ENCODE data around the gene CLDN18. TPM values are rescaled to one million over a fixed set of nuclear protein-coding genes. Genes with fewer than 3 reads are reported as not detected.

Gene CLDN18
- total and polyA plus RNA-seq, 2 of the 8 experiments (the other 6 are each of a cell fraction or from before 2014, with no cell fraction given): not detected

DNA sequence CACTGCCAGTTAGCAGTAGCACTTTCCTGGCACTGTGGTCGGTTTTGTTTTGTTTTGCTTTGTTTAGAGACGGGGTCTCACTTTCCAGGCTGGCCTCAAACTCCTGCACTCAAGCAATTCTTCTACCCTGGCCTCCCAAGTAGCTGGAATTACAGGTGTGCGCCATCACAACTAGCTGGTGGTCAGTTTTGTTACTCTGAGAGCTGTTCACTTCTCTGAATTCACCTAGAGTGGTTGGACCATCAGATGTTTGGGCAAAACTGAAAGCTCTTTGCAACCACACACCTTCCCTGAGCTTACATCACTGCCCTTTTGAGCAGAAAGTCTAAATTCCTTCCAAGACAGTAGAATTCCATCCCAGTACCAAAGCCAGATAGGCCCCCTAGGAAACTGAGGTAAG, 22.6 kb downstream of the CLDN18 start:
- Histone ChIP-seq H4K8ac (ENCODE audit: extremely low read depth, insufficient read depth, low read length) (no peak overlapping the region), H3K79me2 (ENCODE audit: control insufficient read depth in 1 of 2, insufficient read depth in 2 of 2, low read length in 2 of 2) (no peaks in the 10 kb centered on the region), H2BK20ac (ENCODE audit: low read length) (no peak overlapping the region), H3K79me1 (ENCODE audit: low read depth, low read length) (no peaks in the 10 kb centered on the region), H2AK5ac (ENCODE audit: low read depth, low read length) (no peak overlapping the region), H2AFZ (ENCODE audit: low read length) (no peak overlapping the region), H2BK15ac (ENCODE audit: low read length) (no peak overlapping the region), H2BK5ac (ENCODE audit: low read depth, low read length) (no peak overlapping the region), H2BK12ac (ENCODE audit: low read depth, low read length) (no peak overlapping the region), H3K27ac (ENCODE audit: low read depth, low read length) (no peak overlapping the region), H3K23ac (ENCODE audit: insufficient read length) (no peak overlapping the region), H3K9me3 (ENCODE audit: insufficient read depth in 2 of 2, low read depth in 1 of 2, low read length in 1 of 2) (no peaks in the 10 kb centered on the region), H3K4me3 (ENCODE audit: extremely low read depth in 1 of 4, insufficient read depth in 2 of 4, low read depth in 3 of 4, low read length in 4 of 4) (no peak overlapping the region), H4K5ac (ENCODE audit: insufficient read length, low read depth, low read length) (no peak overlapping the region), H3K4me1 (replicated peaks in 1 of 4; ENCODE audit: control insufficient read depth in 3 of 4, insufficient read depth in 4 of 4, low read length in 3 of 4) (no peaks in the 10 kb centered on the region), H4K20me1 (replicated peaks in 1 of 2; ENCODE audit: control insufficient read depth in 1 of 2, insufficient read depth in 2 of 2, low read length in 2 of 2) (no peaks in the 10 kb centered on the region), H3K14ac (ENCODE audit: insufficient read length) (no peak overlapping the region), H3K9ac (replicated peaks in 1 of 4; ENCODE audit: extremely low read depth in 1 of 4, low read depth in 3 of 4, low read length in 3 of 4) (no peak overlapping the region), H3K4me2 (ENCODE audit: insufficient read depth in 1 of 2, low read depth in 2 of 2, low read length in 2 of 2) (no peak overlapping the region), H2BK120ac (replicated peaks; ENCODE audit: low read depth, low read length) (no peak overlapping the region), H4K91ac (replicated peaks; ENCODE audit: insufficient read length, low read length) (no peak overlapping the region), H3K23me2 (ENCODE audit: low read depth, low read length) (no peaks in the 10 kb centered on the region), H3K36me3 (ENCODE audit: control insufficient read depth in 2 of 4, insufficient read depth in 4 of 4, low read length in 3 of 4) (no peaks in the 10 kb centered on the region), H3K27me3 (replicated peaks in 1 of 4; ENCODE audit: control insufficient read depth in 3 of 4, extremely low read depth in 1 of 4, insufficient read depth in 3 of 4, low read length in 3 of 4) (no peaks in the 10 kb centered on the region), H3K56ac (replicated peaks; ENCODE audit: insufficient read length, low read depth, low read length) (no peak overlapping the region), H3K4ac (replicated peaks; ENCODE audit: insufficient read length, low read depth, low read length) (no peak overlapping the region), H3K18ac (ENCODE audit: extremely low read depth, low read length) (no peak overlapping the region)
- POLR2A ChIA-PET (ENCODE audit: partially characterized antibody): no interaction called here
- TF ChIP-seq, protein P1, sequence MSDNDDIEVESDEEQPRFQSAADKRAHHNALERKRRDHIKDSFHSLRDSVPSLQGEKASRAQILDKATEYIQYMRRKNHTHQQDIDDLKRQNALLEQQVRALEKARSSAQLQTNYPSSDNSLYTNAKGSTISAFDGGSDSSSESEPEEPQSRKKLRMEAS (IDR thresholded peaks at IDR 0.05): no peak
- TF ChIP-seq SAP30 (IDR thresholded peaks at IDR 0.05; ENCODE audit: insufficient read depth, insufficient replicate concordance, low read length) (no peak), GABPA (IDR thresholded peaks at IDR 0.05; ENCODE audit: borderline replicate concordance, insufficient read depth, low read length) (no peak), BACH1 (IDR thresholded peaks at IDR 0.05; ENCODE audit: low read length) (no peak)
- 73% methylated on average over 3 of the region's 3 CpGs; no CpG with 5 or more reads in 1 of the 2 experiments for WGBS, 2 experiments (ENCODE audit: extremely low coverage in 1 of 2, insufficient coverage in 1 of 2, insufficient read length in 1 of 2, insufficient replicate concordance in 2 of 2, low coverage in 1 of 2, low lambda C conversion rate in 2 of 2, missing lambda C conversion rate in 1 of 2)
- CTCF ChIA-PET (ENCODE audit: partially characterized antibody): no interaction called here
- FAIRE-seq (no peak), DNase-seq (ENCODE audit: low read depth in 1 of 2, low spot score in 2 of 2) (no peak)
